IMR-90 (cell line): ENCODE results near the gene TAF1. TPM values are rescaled to one million over a fixed set of nuclear protein-coding genes. Genes with fewer than 3 reads are reported as not detected.
"Not testable (repeated sequence)": the region's sequence is repeated elsewhere in the genome, so short reads cannot be mapped to it uniquely, and the experiment has no call there.

ENCODE experiments used
- ATAC-seq: fragments of 200-7000 bp; cut with Tn5 transposase; 2 replicates; pipeline ENCODE4 v1.9.1; 2020; ENCODE audit warnings: low read depth, mild to moderate bottlenecking, moderate library complexity
- BruUV-seq: library from RNA; stranded (reverse); fragments of 400-500 nt; replicated peaks from 2 replicates; lab custom pipeline; 2021; lab: Mats Ljungman, UMichigan
- CTCF ChIA-PET: fragments of 300-600 bp; formaldehyde crosslinking; extraction: SDS; loops from one replicate; lab custom pipeline; 2021; ENCODE audit warnings: antibody characterized with exemption; lab: Yijun Ruan, JAX
- POLR2A ChIA-PET: fragments of 300-600 bp; sonication (Branson Sonifier 250); formaldehyde crosslinking; loops from one replicate; lab custom pipeline; 2022; ENCODE audit warnings: antibody characterized with exemption; ENCODE audit not compliant: unreplicated experiment; lab: Charles Lee
- DNase-seq: peaks from one replicate; pipeline ENCODE4 v3.0.0; 2013
- H2AFZ ChIP-seq: replicated peaks from 2 replicates; pipeline ENCODE3; 2013; ENCODE audit warnings: low read length, mild to moderate bottlenecking; ENCODE audit not compliant: poor library complexity
- H2AK5ac ChIP-seq: 2 replicates; pipeline ENCODE4 v1.6.1; 2013; ENCODE audit warnings: low read depth, low read length, inconsistent platforms
- H2AK9ac ChIP-seq: replicated peaks from 2 replicates; pipeline ENCODE3; 2013; ENCODE audit warnings: mild to moderate bottlenecking, low read depth, low read length, moderate library complexity; ENCODE audit not compliant: poor library complexity
- H2BK120ac ChIP-seq: 2 replicates; pipeline ENCODE4 v1.6.1; 2013; ENCODE audit warnings: low read depth, low read length, inconsistent platforms
- H2BK15ac ChIP-seq: 3 replicates; pipeline ENCODE4 v1.6.1; 2013; ENCODE audit warnings: low read depth, low read length, inconsistent platforms
- H2BK20ac ChIP-seq: 2 replicates; pipeline ENCODE4 v1.6.1; 2013; ENCODE audit warnings: low read depth, mild to moderate bottlenecking, inconsistent platforms, low read length, moderate library complexity
- H2BK5ac ChIP-seq: 2 replicates; pipeline ENCODE4 v1.6.1; 2013; ENCODE audit warnings: mild to moderate bottlenecking, low read depth, low read length, inconsistent platforms; ENCODE audit not compliant: poor library complexity, severe bottlenecking
- H3K14ac ChIP-seq: replicated peaks from 2 replicates; pipeline ENCODE4 v1.6.1; 2013; ENCODE audit warnings: low read depth, low read length, inconsistent platforms
- H3K18ac ChIP-seq: 2 replicates; pipeline ENCODE4 v1.6.1; 2013; ENCODE audit warnings: low read depth, low read length, control low read depth
- H3K23ac ChIP-seq: 2 replicates; pipeline ENCODE4 v1.6.1; 2013; ENCODE audit warnings: low read depth, low read length, inconsistent platforms
- H3K27ac ChIP-seq: 2 replicates; pipeline ENCODE4 v1.5.1; 2013; ENCODE audit warnings: mild to moderate bottlenecking, control low read depth, low read length; ENCODE audit not compliant: insufficient read depth
- H3K27me3 ChIP-seq: 2 replicates; pipeline ENCODE4 v1.6.1; 2013; ENCODE audit warnings: low read length; ENCODE audit not compliant: control insufficient read depth, insufficient read depth
- H3K36me3 ChIP-seq: 2 replicates; pipeline ENCODE4 v1.6.1; 2013; ENCODE audit warnings: low read length, mixed read lengths; ENCODE audit not compliant: control insufficient read depth, insufficient read depth
- H3K4ac ChIP-seq: 2 replicates; pipeline ENCODE4 v1.6.1; 2013; ENCODE audit warnings: low read depth, low read length, inconsistent platforms
- H3K4me1 ChIP-seq: 2 replicates; pipeline ENCODE4 v1.6.1; 2013; ENCODE audit warnings: low read length, mixed read lengths; ENCODE audit not compliant: control insufficient read depth, insufficient read depth
- H3K4me2 ChIP-seq: 2 replicates; pipeline ENCODE4 v1.6.1; 2013; ENCODE audit warnings: low read depth, mild to moderate bottlenecking, control low read depth, low read length, moderate library complexity
- H3K4me3 ChIP-seq: 2 replicates; pipeline ENCODE4 v1.5.1; 2013; ENCODE audit warnings: low read depth, mild to moderate bottlenecking, control low read depth, low read length, moderate library complexity; ENCODE audit not compliant: insufficient read depth
- H3K56ac ChIP-seq: 2 replicates; pipeline ENCODE4 v1.6.1; 2013; ENCODE audit warnings: low read length, inconsistent platforms; ENCODE audit not compliant: insufficient read depth; ENCODE audit errors: extremely low read depth
- H3K79me1 ChIP-seq, 2 experiments: 2 replicates each; pipeline ENCODE4 v1.6.1; 2013; ENCODE audit warnings: low read length in 2 of 2, inconsistent platforms in 1 of 2, low read depth in 1 of 2
- H3K9ac ChIP-seq: 2 replicates; pipeline ENCODE4 v1.6.1; 2013; ENCODE audit warnings: low read depth, low read length, control low read depth
- H3K9me1 ChIP-seq: 2 replicates; pipeline ENCODE4 v1.6.1; 2013; ENCODE audit warnings: low read length, inconsistent platforms; ENCODE audit not compliant: insufficient read depth
- H3K9me3 ChIP-seq: 2 replicates; pipeline ENCODE4 v1.6.1; 2013; ENCODE audit warnings: low read length; ENCODE audit not compliant: control insufficient read depth, insufficient read depth
- H4K20me1 ChIP-seq: 2 replicates; pipeline ENCODE4 v1.6.1; 2013; ENCODE audit warnings: low read length, inconsistent platforms; ENCODE audit not compliant: insufficient read depth
- H4K5ac ChIP-seq: 2 replicates; pipeline ENCODE4 v1.6.1; 2013; ENCODE audit warnings: mild to moderate bottlenecking, low read depth, low read length, control low read depth
- H4K8ac ChIP-seq, 2 experiments: 2 replicates each; pipeline ENCODE4 v1.6.1; 2013; ENCODE audit warnings: low read depth in 2 of 2, low read length in 2 of 2, control low read depth in 1 of 2, inconsistent platforms in 1 of 2
- H4K91ac ChIP-seq: 2 replicates; pipeline ENCODE4 v1.6.1; 2013; ENCODE audit warnings: low read depth, low read length, inconsistent platforms; ENCODE audit not compliant: insufficient read depth
- CEBPB ChIP-seq: IDR thresholded peaks from 2 replicates; pipeline ENCODE4 v1.6.1; 2012; ENCODE audit warnings: low read depth, low read length, improper control_type of control experiment
- CTCF ChIP-seq: conservative IDR thresholded peaks from 2 replicates; pipeline ENCODE4 v1.5.1; 2012; ENCODE audit warnings: mild to moderate bottlenecking, low read depth, low read length, improper control_type of control experiment
- FOS ChIP-seq: fragments of 150-350 bp; IDR thresholded peaks from 2 replicates; pipeline ENCODE4 v1.6.1; 2016; ENCODE audit warnings: low read depth, low read length
- MAZ ChIP-seq: IDR thresholded peaks from 2 replicates; pipeline ENCODE4 v1.6.1; 2012; ENCODE audit warnings: low read depth, mild to moderate bottlenecking, low read length, improper control_type of control experiment, moderate library complexity, borderline replicate concordance
- NFE2L2 ChIP-seq: fragments of 150-350 bp; IDR thresholded peaks from 2 replicates; pipeline ENCODE4 v1.6.1; 2016; ENCODE audit warnings: low read depth, mild to moderate bottlenecking, low read length
- POLR2A ChIP-seq: IDR thresholded peaks from 2 replicates; pipeline ENCODE4 v1.6.1; 2012; ENCODE audit warnings: mild to moderate bottlenecking, low read depth, low read length
- RAD21 ChIP-seq: IDR thresholded peaks from 2 replicates; pipeline ENCODE4 v1.6.1; 2012; ENCODE audit warnings: low read length, improper control_type of control experiment
- RFX5 ChIP-seq: IDR thresholded peaks from 2 replicates; pipeline ENCODE4 v1.8.0; 2012; ENCODE audit warnings: low read depth, mild to moderate bottlenecking, low read length, moderate library complexity
- SMC3 ChIP-seq: fragments of 150-350 bp; IDR thresholded peaks from 2 replicates; pipeline ENCODE4 v1.6.1; 2016; ENCODE audit warnings: low read depth, mild to moderate bottlenecking, antibody characterized with exemption, low read length, moderate library complexity
- WGBS, 2 experiments: methylation state at CpG; one replicate each; pipeline versions ENCODE4 v1.1.5 to v1.1.7; 2013; ENCODE audit warnings: missing lambda C conversion rate in 2 of 2; ENCODE audit not compliant: insufficient read length in 1 of 2; ENCODE audit errors: extremely low coverage in 2 of 2; 5-methylcytosine and 5-hydroxymethylcytosine counted together
- dilution Hi-C: fragments of 300-500 bp; cut with HindIII; formaldehyde crosslinking; loops from one replicate; pipeline ENCODE4 v1.14.3; 2018; ENCODE audit warnings: low sequenced_read_pairs; ENCODE audit not compliant: unreplicated experiment
- in situ Hi-C: fragments of 300-500 bp; cut with MboI; formaldehyde crosslinking; loops from 3 replicates; pipeline ENCODE4 v1.14.3; 2019; ENCODE audit warnings: low sequenced_read_pairs, inconsistent platforms, mixed read lengths
- intact Hi-C: fragments of 100-400 bp; cut with micrococcal nuclease; formaldehyde crosslinking; loops from 2 replicates; pipeline ENCODE4 v1.10.0; 2022
- polyA plus RNA-seq, 3 experiments: library from polyadenylated mRNA; depleted of rRNA; stranded (reverse); fragments of >200 nt; gene quantifications; 2 replicates each; pipeline ENCODE4 v1.2.3, GENCODE V29; 2012; ENCODE audit warnings: low replicate concordance in 1 of 3
- total RNA-seq: library from RNA; depleted of rRNA; stranded (reverse); fragments of >200 nt; gene quantifications from 2 replicates; pipeline ENCODE4 v1.2.3, GENCODE V29; 2012

Gene TAF1
- total and polyA plus RNA-seq, 2 of the 4 experiments (the other 2 are of a cell fraction): 15.7 to 25.5 TPM

- no peak overlapping the region for H2AK9ac ChIP-seq
- H3K27ac ChIP-seq: no peak overlapping the region
- no TSS peak for BruUV-seq
- ChIA-PET CTCF (no interaction called here), POLR2A (no interaction called here)
- dilution Hi-C loops: no loop called here
- H2BK20ac ChIP-seq: no peak overlapping the region
- H3K9me1 ChIP-seq: no peaks in the 10 kb centered on the region
- no peak overlapping the region for H2AFZ ChIP-seq
- H3K4me2 ChIP-seq: no peak overlapping the region; the same call in 1 of the 2 replicates
- no peak for TF ChIP-seq CEBPB
- TF ChIP-seq RAD21: no peak
- no peak for TF ChIP-seq RFX5
- no peak for TF ChIP-seq FOS
- no peak for TF ChIP-seq SMC3
- TF ChIP-seq NFE2L2: no peak
- no peak for TF ChIP-seq POLR2A
- TF ChIP-seq MAZ: no peak
- no peak for TF ChIP-seq CTCF
- H4K8ac ChIP-seq: no peak overlapping the region
- no peak overlapping the region for H3K23ac ChIP-seq
- 69% methylated on average over 10 of the region's 16 CpGs; no CpG with 5 or more reads in 1 of the 2 experiments for WGBS, 2 experiments
- intact Hi-C loops: loop anchor here (2.0 kb wide), 1 partner anchor 40 kb away; the partner anchor contains the start of gene OGT
- H2BK15ac ChIP-seq: no peak overlapping the region
- in situ Hi-C loops: no loop called here
- no peak overlapping the region for H4K91ac ChIP-seq
- no peaks in the 10 kb centered on the region for H3K9me3 ChIP-seq
- H2BK120ac ChIP-seq: no peak overlapping the region
- no peak overlapping the region for H3K4ac ChIP-seq
- no peak overlapping the region for H2BK5ac ChIP-seq
- no peak overlapping the region; the same call in 1 of the 2 replicates for H3K4me3 ChIP-seq
- no peaks in the 10 kb centered on the region for H3K36me3 ChIP-seq
- no peaks in the 10 kb centered on the region for H3K79me1 ChIP-seq
- no peaks in the 10 kb centered on the region for H4K20me1 ChIP-seq
- no peak overlapping the region for H2AK5ac ChIP-seq
- DNase-seq: no peak
- H4K5ac ChIP-seq: no peak overlapping the region
- no peak overlapping the region for H3K9ac ChIP-seq
- ATAC-seq: no peak
- H3K4me1 ChIP-seq: no peaks in the 10 kb centered on the region
- H3K14ac ChIP-seq: no peak overlapping the region
- no peak overlapping the region for H3K56ac ChIP-seq
- H3K27me3 ChIP-seq: no peaks in the 10 kb centered on the region
- no peak overlapping the region for H3K18ac ChIP-seq
Measured at GRCh38 chrX:71493111-71493613, 127.0 kb downstream of the TAF1 start.

GRCh38 chrX:71495979-71496378 is 129.8 kb downstream of the TAF1 start:
- H3K4me2 ChIP-seq, H2BK20ac ChIP-seq, DNase-seq, H3K4me3 ChIP-seq, CTCF ChIA-PET, H2AFZ ChIP-seq, H3K23ac ChIP-seq, H2BK5ac ChIP-seq, H3K56ac ChIP-seq, H3K79me1 ChIP-seq, H2AK9ac ChIP-seq, H3K27ac ChIP-seq, ATAC-seq, H3K18ac ChIP-seq, H4K20me1 ChIP-seq, POLR2A ChIA-PET, H2BK15ac ChIP-seq, H3K9me3 ChIP-seq, H3K27me3 ChIP-seq, H3K9me1 ChIP-seq, in situ Hi-C loops, BruUV-seq, H4K8ac ChIP-seq, H3K36me3 ChIP-seq, intact Hi-C loops, H4K5ac ChIP-seq, H4K91ac ChIP-seq, H3K14ac ChIP-seq, H3K4ac ChIP-seq, H3K4me1 ChIP-seq, H3K9ac ChIP-seq, H2AK5ac ChIP-seq, H2BK120ac ChIP-seq, dilution Hi-C loops: not testable (repeated sequence)
- WGBS, 2 experiments: no CpG with 5 or more reads among the region's 3 CpGs
